K562 (cell line): ENCODE results near the gene SLC28A3. TPM values are rescaled to one million over a fixed set of nuclear protein-coding genes. Genes with fewer than 3 reads are reported as not detected.

ENCODE experiments used
- ATAC-seq: fragments of 200-7000 bp; cut with Tn5 transposase; 3 replicates; pipeline ENCODE4 v1.9.1; 2020; ENCODE audit warnings: moderate library complexity
- BruUV-seq: library from RNA; stranded (reverse); fragments of 400-500 nt; replicated peaks from 2 replicates; lab custom pipeline; 2021; lab: Mats Ljungman, UMichigan
- CTCF ChIA-PET: fragments of 300-600 bp; formaldehyde crosslinking; extraction: SDS; loops from one replicate; lab custom pipeline; 2021; ENCODE audit warnings: low intra/inter-chr PET ratio; lab: Yijun Ruan, JAX
- POLR2A ChIA-PET: fragments of 300-600, 350-650 bp; sonication (Branson Sonifier 250); formaldehyde crosslinking; extraction: SDS; loops from one replicate; lab custom pipeline; 2021; ENCODE audit warnings: antibody characterized with exemption, inconsistent platforms; lab: Yijun Ruan, JAX
- DNase-seq, 4 experiments: peaks; one replicate each; pipeline versions ENCODE4 v3.0.0 to v3.0.0-alpha.2; 2011 to 2018; ENCODE audit warnings: low spot score in 3 of 4, mixed read lengths in 3 of 4; ENCODE audit errors: extremely low read depth in 1 of 4
- FAIRE-seq: peaks from 2 replicates; lab custom pipeline; 2011; peaks lifted over from hg19 to GRCh38; lab: Jason Lieb, UNC
- H2AFZ ChIP-seq: 2 replicates; pipeline ENCODE4 v1.6.0; 2011; ENCODE audit warnings: low read depth, low read length, control low read depth, inconsistent platforms
- H3K27ac ChIP-seq: fragments of 200-600 bp; 3 replicates; pipeline ENCODE4 v1.8.0; 2011; ENCODE audit warnings: low read depth, mild to moderate bottlenecking, control low read depth, inconsistent platforms, low read length, moderate library complexity, mixed read lengths; ENCODE audit errors: extremely low read depth
- H3K27me3 ChIP-seq, 2 experiments: fragments of 300-600 bp in 1 of 2; 2 replicates in 1 of 2; 3 replicates in 1 of 2; pipeline versions ENCODE4 v1.6.0 to v1.8.0; 2011; ENCODE audit warnings: inconsistent platforms in 2 of 2, low read length in 2 of 2, mild to moderate bottlenecking in 1 of 2, mixed read lengths in 1 of 2, moderate library complexity in 1 of 2; ENCODE audit not compliant: control insufficient read depth in 2 of 2, insufficient read depth in 2 of 2
- H3K36me3 ChIP-seq: fragments of 300-600 bp; 3 replicates; pipeline ENCODE4 v1.8.0; 2011; ENCODE audit warnings: mild to moderate bottlenecking, low read length, inconsistent platforms; ENCODE audit not compliant: control insufficient read depth, insufficient read depth
- H3K4me1 ChIP-seq, 2 experiments: fragments of 200-600 bp in 1 of 2; replicated peaks in 1 of 2; 2 replicates in 1 of 2; 3 replicates in 1 of 2; pipeline versions ENCODE4 v1.5.1 to v1.8.0; 2011; ENCODE audit warnings: inconsistent platforms in 2 of 2, low read length in 2 of 2, mild to moderate bottlenecking in 1 of 2, mixed read lengths in 1 of 2, moderate library complexity in 1 of 2; ENCODE audit not compliant: control insufficient read depth in 2 of 2, insufficient read depth in 2 of 2
- H3K4me2 ChIP-seq: 2 replicates; pipeline ENCODE4 v1.6.1; 2011; ENCODE audit warnings: low read length, control low read depth, inconsistent platforms, mixed read lengths; ENCODE audit not compliant: insufficient read depth
- H3K4me3 ChIP-seq: fragments of 200-600 bp; sonication (generic), shearing (Covaris generic); 2 replicates; pipeline ENCODE4 v1.5.1; 2016; ENCODE audit warnings: control low read depth, inconsistent platforms
- H3K79me2 ChIP-seq: fragments of 200-600 bp; 3 replicates; pipeline ENCODE4 v1.8.0; 2011; ENCODE audit warnings: low read length, inconsistent platforms; ENCODE audit not compliant: control insufficient read depth, insufficient read depth
- H3K9ac ChIP-seq, 2 experiments: 2 replicates each; pipeline versions ENCODE4 v1.6.0 to v1.6.1; 2011; ENCODE audit warnings: low read depth in 2 of 2, low read length in 2 of 2, control low read depth in 1 of 2, inconsistent platforms in 1 of 2, mild to moderate bottlenecking in 1 of 2, mixed read lengths in 1 of 2; ENCODE audit not compliant: insufficient read depth in 1 of 2
- H3K9me1 ChIP-seq: one replicate; pipeline ENCODE4 v1.6.0; 2011; ENCODE audit warnings: inconsistent platforms, mild to moderate bottlenecking, low read length, moderate library complexity; ENCODE audit not compliant: control insufficient read depth, insufficient read depth
- H3K9me3 ChIP-seq: replicated peaks from 2 replicates; pipeline ENCODE4 v1.5.1; 2011; ENCODE audit warnings: low read depth, low read length, inconsistent platforms; ENCODE audit not compliant: control insufficient read depth, insufficient read depth
- H4K20me1 ChIP-seq: replicated peaks from 2 replicates; pipeline ENCODE4 v1.6.1; 2011; ENCODE audit warnings: low read length, inconsistent platforms, mixed read lengths; ENCODE audit not compliant: control insufficient read depth, insufficient read depth
- BRD4 ChIP-seq: fragments of 200-600 bp; sonication (generic); IDR thresholded peaks from 2 replicates; pipeline ENCODE4 v1.6.1; 2017; ENCODE audit warnings: inconsistent platforms
- DDX20 ChIP-seq: fragments of 450-650 bp; IDR thresholded peaks from 2 replicates; pipeline ENCODE4 v1.6.1; 2016; ENCODE audit warnings: missing genetic modification characterization, low read depth, mild to moderate bottlenecking, missing compliant biosample characterization, moderate library complexity
- E2F8 ChIP-seq: fragments of 450-650 bp; IDR thresholded peaks from 2 replicates; pipeline ENCODE4 v1.7.1; 2018; ENCODE audit warnings: mild to moderate bottlenecking, low read depth; ENCODE audit not compliant: partially characterized antibody
- LEF1 ChIP-seq: fragments of 450-650 bp; IDR thresholded peaks from 2 replicates; pipeline ENCODE4 v1.6.1; 2016; ENCODE audit warnings: mild to moderate bottlenecking
- MCM7 ChIP-seq, 2 experiments: fragments of 450-650 bp; IDR thresholded peaks; 2 replicates each; pipeline ENCODE4 v1.6.1; 2016 to 2018
- NR1H2 ChIP-seq: sonication (generic); formaldehyde crosslinking; IDR thresholded peaks from 2 replicates; pipeline ENCODE4 v1.4.0; 2020; ENCODE audit warnings: mild to moderate bottlenecking, missing genetic modification reagents
- POLR2H ChIP-seq: IDR thresholded peaks from 2 replicates; pipeline ENCODE4 v1.6.1; 2016; ENCODE audit warnings: missing genetic modification characterization, low read depth, mild to moderate bottlenecking, control low read depth, missing compliant biosample characterization, moderate library complexity
- ZNF324 ChIP-seq: fragments of 250-450 bp; sonication (Bioruptor Pico); IDR thresholded peaks from 2 replicates; pipeline ENCODE4 v1.4.0; 2020; ENCODE audit warnings: mild to moderate bottlenecking
- WGBS: fragments of 100-300 bp; shearing (Covaris generic); methylation state at CpG from one replicate; pipeline ENCODE4 v1.1.6; 2016; ENCODE audit warnings: low coverage, mixed read lengths; ENCODE audit not compliant: insufficient coverage; ENCODE audit errors: missing lambda C conversion rate; 5-methylcytosine and 5-hydroxymethylcytosine counted together
- in situ Hi-C: fragments of 300-500 bp; cut with MboI; formaldehyde crosslinking; loops from 4 replicates; pipeline ENCODE4 v1.15.0; 2018; ENCODE audit warnings: inconsistent platforms, mixed read lengths
- intact Hi-C: fragments of 100-400 bp; cut with micrococcal nuclease; formaldehyde crosslinking; loops from 2 replicates; pipeline ENCODE4 v1.14.2; 2022
- polyA plus RNA-seq, 8 experiments: library from polyadenylated mRNA; depleted of rRNA in 4 of 8; stranded (reverse) in 5 of 8; unstranded in 3 of 8; fragments of >200 nt; fragmentation: Nextera tagmentation in 2 of 8; fragmentation: Illumina TruSeq in 1 of 8; extraction: Ambion mirVana in 2 of 8; extraction: Trizol in 1 of 8; gene quantifications; 2 replicates each; pipeline versions ENCODE4 v1.2.1 to v1.2.3, GENCODE V29; 2011 to 2014; ENCODE audit warnings: inconsistent platforms in 1 of 8, missing spikeins in 1 of 8
- total RNA-seq, 7 experiments: library from RNA; depleted of rRNA in 6 of 7; stranded (reverse); fragments of >200 nt in 6 of 7; fragmentation: Illumina TruSeq in 2 of 7; extraction: Trizol in 2 of 7; gene quantifications; 2 replicates each; pipeline versions ENCODE4 v1.2.1 to v1.2.3, GENCODE V29; 2011 to 2021; ENCODE audit warnings: low replicate concordance in 1 of 7
- TF ChIP-seq, protein P1 (sequence below): sonication (generic); formaldehyde crosslinking; IDR thresholded peaks from 2 replicates; pipeline ENCODE4 v1.8.0; 2023; ENCODE audit warnings: mild to moderate bottlenecking, missing genetic modification reagents
- TF ChIP-seq, protein P2 (sequence below): sonication (generic); formaldehyde crosslinking; IDR thresholded peaks from 2 replicates; pipeline ENCODE4 v1.8.1; 2023; ENCODE audit warnings: mild to moderate bottlenecking, missing genetic modification reagents, moderate library complexity

The SLC28A3 gene
- total and polyA plus RNA-seq, 9 of the 15 experiments (the other 6 are each of a cell fraction or from before 2014, with no cell fraction given): not detected

GRCh38 chr9:84330246-84330645 lies 10.3 kb downstream of the SLC28A3 start:
- no peak for TF ChIP-seq ZNF324
- TF ChIP-seq DDX20 (tag): no peak
- no peak for TF ChIP-seq BRD4
- TF ChIP-seq, protein P1, sequence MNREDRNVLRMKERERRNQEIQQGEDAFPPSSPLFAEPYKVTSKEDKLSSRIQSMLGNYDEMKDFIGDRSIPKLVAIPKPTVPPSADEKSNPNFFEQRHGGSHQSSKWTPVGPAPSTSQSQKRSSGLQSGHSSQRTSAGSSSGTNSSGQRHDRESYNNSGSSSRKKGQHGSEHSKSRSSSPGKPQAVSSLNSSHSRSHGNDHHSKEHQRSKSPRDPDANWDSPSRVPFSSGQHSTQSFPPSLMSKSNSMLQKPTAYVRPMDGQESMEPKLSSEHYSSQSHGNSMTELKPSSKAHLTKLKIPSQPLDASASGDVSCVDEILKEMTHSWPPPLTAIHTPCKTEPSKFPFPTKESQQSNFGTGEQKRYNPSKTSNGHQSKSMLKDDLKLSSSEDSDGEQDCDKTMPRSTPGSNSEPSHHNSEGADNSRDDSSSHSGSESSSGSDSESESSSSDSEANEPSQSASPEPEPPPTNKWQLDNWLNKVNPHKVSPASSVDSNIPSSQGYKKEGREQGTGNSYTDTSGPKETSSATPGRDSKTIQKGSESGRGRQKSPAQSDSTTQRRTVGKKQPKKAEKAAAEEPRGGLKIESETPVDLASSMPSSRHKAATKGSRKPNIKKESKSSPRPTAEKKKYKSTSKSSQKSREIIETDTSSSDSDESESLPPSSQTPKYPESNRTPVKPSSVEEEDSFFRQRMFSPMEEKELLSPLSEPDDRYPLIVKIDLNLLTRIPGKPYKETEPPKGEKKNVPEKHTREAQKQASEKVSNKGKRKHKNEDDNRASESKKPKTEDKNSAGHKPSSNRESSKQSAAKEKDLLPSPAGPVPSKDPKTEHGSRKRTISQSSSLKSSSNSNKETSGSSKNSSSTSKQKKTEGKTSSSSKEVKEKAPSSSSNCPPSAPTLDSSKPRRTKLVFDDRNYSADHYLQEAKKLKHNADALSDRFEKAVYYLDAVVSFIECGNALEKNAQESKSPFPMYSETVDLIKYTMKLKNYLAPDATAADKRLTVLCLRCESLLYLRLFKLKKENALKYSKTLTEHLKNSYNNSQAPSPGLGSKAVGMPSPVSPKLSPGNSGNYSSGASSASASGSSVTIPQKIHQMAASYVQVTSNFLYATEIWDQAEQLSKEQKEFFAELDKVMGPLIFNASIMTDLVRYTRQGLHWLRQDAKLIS (CRISPR knock-in tag): no peak
- TF ChIP-seq MCM7 (IDR thresholded peaks at IDR 0.05): no peak
- TF ChIP-seq NR1H2 (CRISPR knock-in tag): no peak
- no peak for TF ChIP-seq E2F8
- TF ChIP-seq POLR2H (tag): no peak
- TF ChIP-seq, protein P2, sequence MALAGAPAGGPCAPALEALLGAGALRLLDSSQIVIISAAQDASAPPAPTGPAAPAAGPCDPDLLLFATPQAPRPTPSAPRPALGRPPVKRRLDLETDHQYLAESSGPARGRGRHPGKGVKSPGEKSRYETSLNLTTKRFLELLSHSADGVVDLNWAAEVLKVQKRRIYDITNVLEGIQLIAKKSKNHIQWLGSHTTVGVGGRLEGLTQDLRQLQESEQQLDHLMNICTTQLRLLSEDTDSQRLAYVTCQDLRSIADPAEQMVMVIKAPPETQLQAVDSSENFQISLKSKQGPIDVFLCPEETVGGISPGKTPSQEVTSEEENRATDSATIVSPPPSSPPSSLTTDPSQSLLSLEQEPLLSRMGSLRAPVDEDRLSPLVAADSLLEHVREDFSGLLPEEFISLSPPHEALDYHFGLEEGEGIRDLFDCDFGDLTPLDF: no peak
- TF ChIP-seq LEF1: no peak
- TF ChIP-seq, all 486 proteins: peak for 0
- H3K79me2 ChIP-seq: no peaks in the 10 kb centered on the region
- intact Hi-C loops: no loop called here
- in situ Hi-C loops: no loop called here
- no peak overlapping the region for H3K27ac ChIP-seq
- H3K4me3 ChIP-seq: no peak overlapping the region
- CTCF ChIA-PET: no interaction called here
- H3K36me3 ChIP-seq: no peaks in the 10 kb centered on the region
- no peaks in the 10 kb centered on the region for H4K20me1 ChIP-seq
- no peak overlapping the region for H3K9ac ChIP-seq
- no peak overlapping the region for H3K4me2 ChIP-seq
- H3K9me1 ChIP-seq: no peaks in the 10 kb centered on the region
- FAIRE-seq: no peak
- WGBS: 5% methylated on average over 1 of the region's 1 CpG
- no peak overlapping the region for H2AFZ ChIP-seq
- no TSS peak for BruUV-seq
- no peak for DNase-seq
- no peaks in the 10 kb centered on the region for H3K27me3 ChIP-seq
- POLR2A ChIA-PET: no interaction called here
- ATAC-seq: no peak
- no peaks in the 10 kb centered on the region for H3K4me1 ChIP-seq
- no peaks in the 10 kb centered on the region for H3K9me3 ChIP-seq
